GM23248 (cell line): ENCODE data around the gene KRR1.

Experiments used
- EZH2 ChIP-seq: fragments of 200-600 bp; sonication (generic); IDR thresholded peaks from 2 replicates; pipeline ENCODE4 v1.6.1; 2018; ENCODE audit warnings: antibody characterized with exemption, mild to moderate bottlenecking; ENCODE audit not compliant: insufficient read depth, poor library complexity, severe bottlenecking
- EZH2phosphoT487 ChIP-seq: fragments of 200-600 bp; sonication (generic); IDR thresholded peaks from 2 replicates; pipeline ENCODE4 v1.6.1; 2018; ENCODE audit warnings: antibody characterized with exemption, moderate library complexity, mild to moderate bottlenecking, low read depth; ENCODE audit not compliant: insufficient read depth

GRCh38 chr12:75533239-75533638, 21.8 kb upstream of the KRR1 start:
- no peak for TF ChIP-seq EZH2
- TF ChIP-seq EZH2phosphoT487, result no peak
